Colonic mucosa (tissue), 4 donors: ENCODE results near the gene ARID1B. TPM values are rescaled to one million over a fixed set of nuclear protein-coding genes. Genes with fewer than 3 reads are reported as not detected.

Experiments used
- DNase-seq: peaks from one replicate; pipeline ENCODE4 v3.0.0-alpha.2; 2020
- H3K27ac ChIP-seq: fragments of 200-600 bp; one replicate; pipeline ENCODE4 v1.8.0; 2021
- H3K27me3 ChIP-seq: fragments of 200-600 bp; one replicate; pipeline ENCODE4 v1.8.0; 2021
- H3K36me3 ChIP-seq: fragments of 200-600 bp; one replicate; pipeline ENCODE4 v1.8.0; 2021
- H3K4me1 ChIP-seq: fragments of 200-600 bp; one replicate; pipeline ENCODE4 v1.8.0; 2021; ENCODE audit warnings: mild to moderate bottlenecking
- H3K4me3 ChIP-seq: fragments of 200-600 bp; one replicate; pipeline ENCODE4 v1.8.0; 2021
- H3K9ac ChIP-seq, 2 donors: one replicate each; pipeline ENCODE4 v1.7.0; 2013; ENCODE audit warnings: control low read depth in 2 of 2, low read depth in 2 of 2, low read length in 2 of 2
- H3K9me3 ChIP-seq: fragments of 200-600 bp; one replicate; pipeline ENCODE4 v1.8.0; 2021
- intact Hi-C: fragments of 100-400 bp; cut with DNase I; formaldehyde crosslinking; loops from one replicate; pipeline ENCODE4 v1.14.1; 2022
- total RNA-seq, 2 donors: library from RNA; stranded (reverse); fragmentation: NEBNext Ultra II Directional in 1 of 2; extraction: Animal tissue kit (Norgen Biotek cat#: 25700) in 1 of 2; gene quantifications; one replicate each; pipeline ENCODE4 v1.2.1, GENCODE V29; 2021
- TF ChIP-seq, protein P1 (sequence below): fragments of 200-600 bp; IDR thresholded peaks from one replicate; pipeline ENCODE4 v1.8.0; 2022; ENCODE audit warnings: antibody characterized with exemption, mild to moderate bottlenecking
- donor health status: healthy.
- donor health status: DM: no; HTN: no; CAD: no.
- donor health status: DM: no; HTN: no; CAD: no.

Gene ARID1B
- total RNA-seq, 2 donors from 2014 or later: 61.3 to 71.5 TPM

DNA sequence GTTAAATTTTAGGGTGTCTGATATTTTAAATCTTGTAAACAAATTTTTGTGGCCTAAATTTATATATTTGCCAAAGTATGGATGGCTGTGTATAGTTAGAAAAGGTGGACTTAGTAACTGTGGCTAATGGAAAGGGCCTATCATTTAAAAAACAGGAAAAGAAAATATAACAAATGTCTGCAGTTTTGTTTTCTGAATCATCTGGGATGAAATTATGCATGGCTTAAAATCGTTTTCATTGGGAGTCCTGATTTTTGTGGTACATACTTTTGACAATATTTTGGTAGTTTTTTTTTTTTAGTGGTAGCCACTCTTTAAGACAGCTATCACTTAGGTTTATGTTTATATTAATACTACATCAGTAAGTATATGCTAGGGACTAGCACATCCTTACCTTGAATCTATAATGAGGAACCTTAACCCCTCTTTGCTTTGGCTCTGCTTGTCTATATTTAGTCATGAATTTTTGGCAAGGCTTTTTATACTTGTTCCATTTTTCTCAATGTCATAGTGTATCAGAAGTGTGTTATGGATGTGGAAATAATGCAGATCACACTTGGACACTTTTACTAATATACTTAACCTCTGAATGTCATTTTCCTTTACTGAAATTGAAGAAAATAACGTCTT lies 5.6 kb downstream of the ARID1B start:
- TF ChIP-seq, protein P1, sequence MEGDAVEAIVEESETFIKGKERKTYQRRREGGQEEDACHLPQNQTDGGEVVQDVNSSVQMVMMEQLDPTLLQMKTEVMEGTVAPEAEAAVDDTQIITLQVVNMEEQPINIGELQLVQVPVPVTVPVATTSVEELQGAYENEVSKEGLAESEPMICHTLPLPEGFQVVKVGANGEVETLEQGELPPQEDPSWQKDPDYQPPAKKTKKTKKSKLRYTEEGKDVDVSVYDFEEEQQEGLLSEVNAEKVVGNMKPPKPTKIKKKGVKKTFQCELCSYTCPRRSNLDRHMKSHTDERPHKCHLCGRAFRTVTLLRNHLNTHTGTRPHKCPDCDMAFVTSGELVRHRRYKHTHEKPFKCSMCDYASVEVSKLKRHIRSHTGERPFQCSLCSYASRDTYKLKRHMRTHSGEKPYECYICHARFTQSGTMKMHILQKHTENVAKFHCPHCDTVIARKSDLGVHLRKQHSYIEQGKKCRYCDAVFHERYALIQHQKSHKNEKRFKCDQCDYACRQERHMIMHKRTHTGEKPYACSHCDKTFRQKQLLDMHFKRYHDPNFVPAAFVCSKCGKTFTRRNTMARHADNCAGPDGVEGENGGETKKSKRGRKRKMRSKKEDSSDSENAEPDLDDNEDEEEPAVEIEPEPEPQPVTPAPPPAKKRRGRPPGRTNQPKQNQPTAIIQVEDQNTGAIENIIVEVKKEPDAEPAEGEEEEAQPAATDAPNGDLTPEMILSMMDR: no peak
- Histone ChIP-seq H3K4me1 (no peaks in the 10 kb centered on the region), H3K36me3 (no peaks in the 10 kb centered on the region), H3K4me3 (peak overlapping the region; percentile 19), H3K27ac (no peak overlapping the region), H3K9me3 (no peaks in the 10 kb centered on the region), H3K9ac (no peak overlapping the region), H3K27me3 (no peaks in the 10 kb centered on the region)
- no peak for DNase-seq
- intact Hi-C loops: no loop called here

DNA sequence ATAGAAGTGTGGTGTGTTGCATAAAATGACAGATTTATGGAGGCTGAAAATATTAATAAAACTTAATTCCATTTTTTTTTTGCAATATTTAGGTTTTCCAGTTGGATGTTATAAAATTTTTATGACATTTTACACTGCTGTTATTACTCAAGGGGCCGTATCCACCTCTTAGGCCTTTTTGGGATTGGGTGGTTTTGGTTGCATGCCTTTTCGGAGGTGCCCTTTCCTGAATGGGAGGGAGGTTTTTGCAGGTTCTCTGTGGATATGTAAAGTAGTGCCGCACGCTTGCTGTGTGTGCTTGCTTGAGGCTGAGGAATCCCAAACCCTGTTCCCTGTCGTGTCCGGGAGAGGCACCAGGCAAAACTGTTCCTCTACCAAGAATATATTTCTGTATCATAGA lies 6.8 kb downstream of the ARID1B start:
- no peak overlapping the region for H3K4me3 ChIP-seq
- H3K9me3 ChIP-seq: no peaks in the 10 kb centered on the region
- TF ChIP-seq, protein P1: no peak
- no peak overlapping the region for H3K9ac ChIP-seq
- no peaks in the 10 kb centered on the region for H3K36me3 ChIP-seq
- no peak for DNase-seq
- intact Hi-C loops: no loop called here
- H3K27me3 ChIP-seq: no peaks in the 10 kb centered on the region
- H3K27ac ChIP-seq: no peak overlapping the region
- H3K4me1 ChIP-seq: no peaks in the 10 kb centered on the region

DNA sequence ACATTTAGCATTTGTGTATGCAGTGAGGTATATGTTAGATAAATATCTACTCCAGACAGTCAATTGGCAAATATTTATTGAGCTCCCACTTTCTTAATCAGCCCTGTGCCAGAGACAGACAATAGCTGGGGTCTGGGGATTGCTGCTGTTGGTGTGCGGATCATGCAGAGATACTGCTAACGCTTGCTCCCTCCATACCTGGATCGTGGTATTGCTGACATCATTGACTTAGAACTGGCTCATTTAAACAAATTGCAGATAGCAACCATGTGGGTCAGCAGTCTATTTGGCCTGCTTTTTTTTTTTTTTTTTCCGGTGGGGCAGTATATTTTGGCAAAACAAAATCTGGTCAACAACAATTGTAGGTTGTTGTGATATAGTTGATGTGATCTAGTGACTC lies 9.5 kb downstream of the ARID1B start:
- Histone ChIP-seq H3K36me3 (no peaks in the 10 kb centered on the region), H3K4me1 (no peaks in the 10 kb centered on the region), H3K27me3 (no peaks in the 10 kb centered on the region), H3K9me3 (no peaks in the 10 kb centered on the region), H3K27ac (no peak overlapping the region), H3K4me3 (no peak overlapping the region), H3K9ac (no peak overlapping the region)
- TF ChIP-seq, protein P1: no peak
- DNase-seq: no peak
- intact Hi-C loops: loop anchor here (5.0 kb wide), 1 partner anchor 491 kb away; no protein-coding TSS in a partner anchor

DNA sequence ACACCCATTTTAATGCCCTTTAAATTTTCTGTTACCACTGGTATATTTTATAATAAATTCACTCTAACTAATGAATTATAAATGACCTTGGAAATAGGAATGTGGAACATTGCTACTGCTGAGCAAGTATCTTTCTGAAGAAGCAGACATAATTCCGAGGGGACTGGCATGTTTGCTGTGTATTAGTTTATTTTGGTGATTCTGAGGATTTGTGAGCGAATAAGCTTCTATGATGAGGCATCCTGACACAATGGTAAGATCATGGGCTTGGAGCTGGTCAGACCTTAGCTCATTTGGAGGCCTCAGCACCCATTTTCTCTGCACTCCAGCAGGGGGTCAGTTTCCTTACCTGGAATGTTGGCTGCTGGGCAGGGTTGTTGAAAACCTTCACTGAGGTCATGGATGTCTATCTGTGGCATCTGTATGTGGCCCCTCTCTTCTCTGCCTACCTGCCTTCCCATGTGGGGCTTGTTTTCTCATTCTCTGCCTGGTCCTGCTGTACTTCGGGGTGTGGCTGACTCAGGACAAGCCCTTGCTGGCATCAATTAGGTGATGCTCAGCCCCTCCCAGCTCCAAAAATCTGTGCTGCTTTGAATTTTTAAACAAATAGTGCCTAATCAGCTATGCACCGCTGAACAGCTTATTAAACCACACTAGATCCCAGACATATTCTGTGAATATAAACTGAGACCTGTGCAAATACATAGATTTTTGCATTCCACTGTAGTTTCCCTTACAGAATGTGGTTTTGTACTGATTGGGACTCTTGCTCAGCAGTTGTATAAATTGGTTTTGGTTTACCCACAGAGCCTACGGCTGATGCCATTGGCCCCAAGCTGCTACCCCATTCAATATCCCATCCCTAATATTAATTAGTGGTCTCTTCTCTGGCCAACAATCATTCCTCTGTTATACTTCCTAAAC lies 10.7 kb downstream of the ARID1B start:
- intact Hi-C loops: loop anchor here (5.0 kb wide), 1 partner anchor 489 kb away; no protein-coding TSS in a partner anchor

More for the DNA sequence above, 10.7 kb downstream of the ARID1B start:
- Histone ChIP-seq H3K9me3 (no peaks in the 10 kb centered on the region), H3K4me3 (no peak overlapping the region), H3K27me3 (no peaks in the 10 kb centered on the region), H3K4me1 (no peaks in the 10 kb centered on the region), H3K27ac (no peak overlapping the region), H3K36me3 (no peaks in the 10 kb centered on the region), H3K9ac (no peak overlapping the region)
- no peak for DNase-seq
- TF ChIP-seq, protein P1: no peak
